Regular cardiac myocyte (primary cell): ENCODE measurements around the gene CLEC16A. TPM values are rescaled to one million over a fixed set of nuclear protein-coding genes. Genes with fewer than 3 reads are reported as not detected.

Source experiments
- total RNA-seq: library from RNA; depleted of rRNA; stranded (reverse); fragments of >200 nt; gene quantifications from 2 replicates; pipeline ENCODE4 v1.2.3, GENCODE V29; 2014

The CLEC16A gene
- 22.0 and 25.9 TPM in 2 replicates for total RNA-seq

GRCh38 chr16:10944249-10945064, at the start of gene CLEC16A:
Gene CLEC16A (plus strand): TSS chr16:10944564. CDS start chr16:10944718, 154 bp downstream.

DNA sequence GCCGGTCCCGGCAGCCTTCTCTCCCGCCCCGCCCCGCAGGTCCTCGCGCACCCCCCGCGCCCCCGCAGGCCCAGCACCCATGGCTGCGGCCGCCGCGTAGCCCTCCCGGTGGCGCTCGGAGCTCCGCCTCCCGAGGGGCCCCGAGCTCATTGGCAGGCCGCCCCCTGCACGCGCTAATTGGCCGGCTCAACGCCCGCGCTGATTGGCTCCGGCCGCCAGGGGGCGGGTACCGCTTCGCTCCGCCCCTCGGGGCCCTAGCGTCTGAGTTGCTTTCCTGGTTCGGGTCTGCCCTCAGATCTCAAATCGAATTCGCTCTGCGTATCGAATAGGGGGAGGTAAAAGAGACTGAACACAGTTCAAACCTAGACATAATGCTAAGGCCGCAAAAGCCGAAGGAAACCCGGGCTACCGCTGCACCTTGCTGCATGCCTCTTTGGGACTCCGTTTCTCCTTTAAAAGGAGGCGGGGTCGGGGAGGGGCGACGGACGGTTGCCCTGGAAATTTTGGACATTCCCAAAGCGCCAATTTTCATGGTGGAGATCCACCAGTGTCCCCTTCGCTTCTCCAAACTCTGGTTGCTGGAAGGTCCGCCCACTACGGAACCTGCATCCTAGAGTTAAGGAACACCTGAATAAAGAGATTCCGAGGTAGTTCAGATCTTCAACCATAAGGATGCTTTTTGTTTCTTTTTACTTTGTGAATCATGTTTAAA, 1.9 kb upstream of the CLEC16A start, which contains the start of gene DEXI:
DEXI (minus strand) TSS at position 117 of the 712 bp plus-strand sequence. CDS start 463 bp downstream, outside the sequence.

Other genes with a start within 250 kb of the CLEC16A start
- not detected in 2 replicates for gene TEKT5, start 249.6 kb upstream of the CLEC16A start, total RNA-seq
- gene NUBP1, start 200.7 kb upstream of the CLEC16A start, total RNA-seq: 15.5 and 27.4 TPM in 2 replicates
- gene TVP23A, start 125.8 kb upstream of the CLEC16A start, total RNA-seq: not detected in 2 replicates
- gene CIITA, start 67.4 kb upstream of the CLEC16A start, total RNA-seq: 0.56 and 0.77 TPM in 2 replicates
- gene DEXI, start 2.1 kb upstream of the CLEC16A start, total RNA-seq: 42.4 and 57.8 TPM in 2 replicates